ENCODE measurements around the gene YTHDC2.

YTHDC2 gene

GRCh38 chr5:113513384-113514288, at the start of gene YTHDC2:
Gene YTHDC2 (plus strand): TSS chr5:113513694. CDS start chr5:113513896, 202 bp downstream.
- DNase-seq (ENCODE audit: low read depth): peak; percentile 64

- DNase-seq (ENCODE audit: low read depth): no peak
Observed at GRCh38 chr5:113474100-113474728, 39.3 kb upstream of the YTHDC2 start.

- DNase-seq (ENCODE audit: low read depth): no peak
Observed at GRCh38 chr5:113478691-113479090, 34.8 kb upstream of the YTHDC2 start.

- no peak for DNase-seq (ENCODE audit: low read depth)
Observed at GRCh38 chr5:113480243-113480642, 33.3 kb upstream of the YTHDC2 start.

GRCh38 chr5:113487416-113487780, 26.1 kb upstream of the YTHDC2 start:
- DNase-seq (ENCODE audit: low read depth): no peak

GRCh38 chr5:113487781-113488644, 25.5 kb upstream of the YTHDC2 start, which contains the start of gene MCC:
Gene MCC (minus strand): TSS chr5:113488453.
- DNase-seq (ENCODE audit: low read depth): peak; percentile 84

GRCh38 chr5:113488645-113489184, 24.8 kb upstream of the YTHDC2 start:
- no peak for DNase-seq (ENCODE audit: low read depth)

- DNase-seq (ENCODE audit: low read depth): peak; percentile 92
Observed at GRCh38 chr5:113489299-113489698, 24.2 kb upstream of the YTHDC2 start.

- no peak for DNase-seq (ENCODE audit: low read depth)
Observed at GRCh38 chr5:113490317-113490716, 23.2 kb upstream of the YTHDC2 start.

GRCh38 chr5:113491022-113491421, 22.5 kb upstream of the YTHDC2 start:
- no peak for DNase-seq (ENCODE audit: low read depth)

GRCh38 chr5:113493446-113493845, 20.0 kb upstream of the YTHDC2 start:
- no peak for DNase-seq (ENCODE audit: low read depth)

- no peak for DNase-seq (ENCODE audit: low read depth)
Observed at GRCh38 chr5:113495422-113495841, 18.1 kb upstream of the YTHDC2 start.

- DNase-seq (ENCODE audit: low read depth): no peak
Observed at GRCh38 chr5:113502073-113502472, 11.4 kb upstream of the YTHDC2 start.

GRCh38 chr5:113503146-113503545, 10.3 kb upstream of the YTHDC2 start:
- DNase-seq (ENCODE audit: low read depth): no peak

GRCh38 chr5:113505181-113505580, 8.3 kb upstream of the YTHDC2 start:
- DNase-seq (ENCODE audit: low read depth): no peak

- no peak for DNase-seq (ENCODE audit: low read depth)
Observed at GRCh38 chr5:113507601-113508000, 5.9 kb upstream of the YTHDC2 start.

GRCh38 chr5:113508756-113509155, 4.7 kb upstream of the YTHDC2 start:
- DNase-seq (ENCODE audit: low read depth): no peak

- DNase-seq (ENCODE audit: low read depth): peak; percentile 45
Observed at GRCh38 chr5:113510836-113511451, 2.5 kb upstream of the YTHDC2 start.

GRCh38 chr5:113512341-113512740, 1.2 kb upstream of the YTHDC2 start:
- DNase-seq (ENCODE audit: low read depth): no peak

GRCh38 chr5:113514289-113514635, 768 bp downstream of the YTHDC2 start:
- no peak for DNase-seq (ENCODE audit: low read depth)

- DNase-seq (ENCODE audit: low read depth): no peak
Observed at GRCh38 chr5:113518884-113519283, 5.4 kb downstream of the YTHDC2 start.

- DNase-seq (ENCODE audit: low read depth): no peak
Observed at GRCh38 chr5:113519412-113519811, 5.9 kb downstream of the YTHDC2 start.
